Progenitor cell of endocrine pancreas (in vitro differentiated cells): ENCODE data around the gene SMIM36. TPM values are rescaled to one million over a fixed set of nuclear protein-coding genes. Genes with fewer than 3 reads are reported as not detected.

ENCODE experiments used
- DNase-seq: peaks from one replicate; pipeline ENCODE4 v3.0.0; 2021; ENCODE audit warnings: low spot score; ENCODE audit not compliant: unreplicated experiment
- H3K27ac Mint-ChIP-seq: 2 replicates; pipeline ENCODE4 v1.8.0; 2021; ENCODE audit warnings: mild to moderate bottlenecking, moderate library complexity, mixed read lengths
- H3K27me3 Mint-ChIP-seq: 2 replicates; pipeline ENCODE4 v1.8.0; 2021; ENCODE audit warnings: mixed read lengths
- H3K36me3 Mint-ChIP-seq: 2 replicates; pipeline ENCODE4 v1.8.0; 2022; ENCODE audit warnings: mixed read lengths; ENCODE audit not compliant: insufficient read depth
- H3K4me1 Mint-ChIP-seq: 2 replicates; pipeline ENCODE4 v1.8.0; 2021; ENCODE audit warnings: low read depth, mixed read lengths
- H3K4me3 Mint-ChIP-seq: 2 replicates; pipeline ENCODE4 v1.8.0; 2021; ENCODE audit warnings: low read depth, mild to moderate bottlenecking, moderate library complexity, mixed read lengths
- H3K9me3 Mint-ChIP-seq: 2 replicates; pipeline ENCODE4 v1.8.0; 2021; ENCODE audit warnings: low read depth, mixed read lengths
- long read RNA-seq: library from polyadenylated mRNA; unstranded; transcript quantifications from one replicate; pipeline ENCODE4 v2.0.0, GENCODE V29; 2020
- total RNA-seq: library from RNA; stranded (reverse); gene quantifications from 2 replicates; pipeline ENCODE4 v1.2.1, GENCODE V29; 2021
- TF ChIP-seq, protein P1 (sequence below): fragments of 200-600 bp; sonication (generic); IDR thresholded peaks from one replicate; pipeline ENCODE4 v1.5.0; 2021; ENCODE audit warnings: antibody characterized with exemption, mild to moderate bottlenecking; ENCODE audit not compliant: unreplicated experiment

Gene SMIM36
- not detected in 2 replicates for total RNA-seq
- long read RNA-seq: 0 reads

DNA sequence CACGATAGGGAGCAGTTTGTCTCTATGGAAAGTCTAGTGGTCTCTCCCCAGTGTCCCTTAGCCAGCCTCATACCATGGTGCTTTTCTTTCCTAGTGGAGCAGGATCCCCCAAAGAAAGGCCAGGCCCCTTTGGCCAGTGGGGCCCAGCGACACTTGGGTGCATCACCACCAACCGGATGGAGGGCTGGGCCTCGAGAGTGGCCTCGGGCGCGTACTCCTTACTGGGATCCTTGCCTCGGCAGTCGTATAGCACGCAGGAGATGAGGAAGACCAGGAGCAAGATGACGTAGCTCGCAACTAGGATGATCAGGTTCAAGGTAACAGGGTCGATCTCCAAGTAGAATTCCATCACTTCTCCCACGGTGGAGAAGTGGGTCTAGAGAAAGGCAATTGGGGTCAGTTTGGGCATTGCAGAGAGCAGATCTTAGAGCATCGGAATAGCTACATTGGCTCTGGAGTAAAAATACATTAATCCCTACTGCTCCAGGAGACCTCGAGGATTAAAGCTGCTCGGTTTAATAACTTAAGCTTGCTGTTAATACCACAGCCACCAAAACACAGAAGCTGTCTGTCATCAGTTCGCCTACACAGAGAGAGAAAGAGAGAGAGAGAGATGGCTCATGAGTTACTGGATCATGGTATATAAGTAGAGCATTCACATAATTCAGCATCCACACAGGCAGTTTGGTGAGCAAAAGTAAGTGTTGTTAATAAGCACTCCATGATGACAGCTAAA is at the start of gene SMIM36:
TSS of gene SMIM36 (minus strand) at position 467 of the 736 bp plus-strand sequence.
- no peaks in the 10 kb centered on the region for H3K27me3 Mint-ChIP-seq
- DNase-seq: no peak
- TF ChIP-seq, protein P1, sequence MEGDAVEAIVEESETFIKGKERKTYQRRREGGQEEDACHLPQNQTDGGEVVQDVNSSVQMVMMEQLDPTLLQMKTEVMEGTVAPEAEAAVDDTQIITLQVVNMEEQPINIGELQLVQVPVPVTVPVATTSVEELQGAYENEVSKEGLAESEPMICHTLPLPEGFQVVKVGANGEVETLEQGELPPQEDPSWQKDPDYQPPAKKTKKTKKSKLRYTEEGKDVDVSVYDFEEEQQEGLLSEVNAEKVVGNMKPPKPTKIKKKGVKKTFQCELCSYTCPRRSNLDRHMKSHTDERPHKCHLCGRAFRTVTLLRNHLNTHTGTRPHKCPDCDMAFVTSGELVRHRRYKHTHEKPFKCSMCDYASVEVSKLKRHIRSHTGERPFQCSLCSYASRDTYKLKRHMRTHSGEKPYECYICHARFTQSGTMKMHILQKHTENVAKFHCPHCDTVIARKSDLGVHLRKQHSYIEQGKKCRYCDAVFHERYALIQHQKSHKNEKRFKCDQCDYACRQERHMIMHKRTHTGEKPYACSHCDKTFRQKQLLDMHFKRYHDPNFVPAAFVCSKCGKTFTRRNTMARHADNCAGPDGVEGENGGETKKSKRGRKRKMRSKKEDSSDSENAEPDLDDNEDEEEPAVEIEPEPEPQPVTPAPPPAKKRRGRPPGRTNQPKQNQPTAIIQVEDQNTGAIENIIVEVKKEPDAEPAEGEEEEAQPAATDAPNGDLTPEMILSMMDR: no peak
- no peak within 1 kb of the TSS for H3K4me3 Mint-ChIP-seq
- H3K4me1 Mint-ChIP-seq: peaks cover 3% of the 10 kb centered on the region
- H3K9me3 Mint-ChIP-seq: no peaks in the 10 kb centered on the region
- H3K36me3 Mint-ChIP-seq: no peaks in the 10 kb centered on the region
- no peak within 1 kb of the TSS for H3K27ac Mint-ChIP-seq

GRCh38 chr17:55555772-55556171 is 44.5 kb upstream of the SMIM36 start:
- Mint-ChIP-seq H3K4me1 (peaks cover 15% of the 10 kb centered on the region), H3K9me3 (peaks cover 6% of the 10 kb centered on the region), H3K27ac (no peak overlapping the region), H3K27me3 (no peaks in the 10 kb centered on the region), H3K36me3 (no peaks in the 10 kb centered on the region), H3K4me3 (no peak overlapping the region)
- no peak for DNase-seq
- TF ChIP-seq, protein P1: no peak

GRCh38 chr17:55549140-55549539 is 37.9 kb upstream of the SMIM36 start:
- DNase-seq: no peak
- H3K9me3 Mint-ChIP-seq: peaks cover 15% of the 10 kb centered on the region
- H3K27me3 Mint-ChIP-seq: peaks cover 3% of the 10 kb centered on the region
- H3K4me1 Mint-ChIP-seq: peaks cover 15% of the 10 kb centered on the region
- H3K36me3 Mint-ChIP-seq: no peaks in the 10 kb centered on the region
- TF ChIP-seq, protein P1: no peak
- H3K4me3 Mint-ChIP-seq: no peak overlapping the region
- H3K27ac Mint-ChIP-seq: no peak overlapping the region

DNA sequence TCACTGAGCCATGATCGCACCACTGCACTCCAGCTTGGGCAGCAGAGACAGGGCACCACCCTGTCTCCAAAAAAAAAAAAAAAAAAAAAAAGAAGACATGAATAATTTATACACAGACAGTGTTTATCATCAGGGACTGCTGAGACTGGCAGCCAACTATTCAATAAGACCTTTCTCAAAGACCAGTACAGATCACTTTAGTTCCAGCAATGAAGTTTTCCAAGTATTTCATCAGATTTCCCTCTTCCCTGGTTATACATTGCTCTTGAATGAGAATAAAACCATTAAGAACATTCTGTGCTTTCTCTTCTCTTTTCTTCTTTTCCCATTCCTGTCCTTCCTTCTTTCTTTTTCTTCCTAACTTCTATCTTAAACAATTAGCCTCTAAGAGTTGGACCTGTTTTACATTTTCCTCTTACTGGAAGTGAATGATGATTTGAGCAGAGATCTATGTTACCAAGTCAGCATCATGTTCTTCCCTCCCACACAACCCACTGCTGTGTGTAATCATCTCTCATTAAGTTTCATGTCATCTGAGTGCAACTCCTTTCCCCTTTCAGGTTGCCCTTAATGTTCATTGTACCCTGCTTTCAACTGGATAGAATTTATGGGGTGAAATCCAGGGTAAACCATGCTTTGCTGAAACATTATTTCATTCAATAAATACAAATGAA is 35.9 kb upstream of the SMIM36 start:
- DNase-seq: no peak
- Mint-ChIP-seq H3K36me3 (no peaks in the 10 kb centered on the region), H3K27ac (no peak overlapping the region), H3K9me3 (peaks cover 15% of the 10 kb centered on the region), H3K4me3 (no peak overlapping the region), H3K4me1 (peaks cover under 1% of the 10 kb centered on the region), H3K27me3 (peaks cover 3% of the 10 kb centered on the region)
- TF ChIP-seq, protein P1: no peak

- TF ChIP-seq, protein P1: no peak
- Mint-ChIP-seq H3K27me3 (peaks cover 3% of the 10 kb centered on the region), H3K4me1 (no peaks in the 10 kb centered on the region), H3K27ac (no peak overlapping the region), H3K36me3 (no peaks in the 10 kb centered on the region), H3K4me3 (no peak overlapping the region), H3K9me3 (peaks cover 15% of the 10 kb centered on the region)
- DNase-seq: no peak
Measured at GRCh38 chr17:55546481-55546880, 35.2 kb upstream of the SMIM36 start.
